ENCODE measurements around the gene TTC3.

The TTC3 gene

DNA sequence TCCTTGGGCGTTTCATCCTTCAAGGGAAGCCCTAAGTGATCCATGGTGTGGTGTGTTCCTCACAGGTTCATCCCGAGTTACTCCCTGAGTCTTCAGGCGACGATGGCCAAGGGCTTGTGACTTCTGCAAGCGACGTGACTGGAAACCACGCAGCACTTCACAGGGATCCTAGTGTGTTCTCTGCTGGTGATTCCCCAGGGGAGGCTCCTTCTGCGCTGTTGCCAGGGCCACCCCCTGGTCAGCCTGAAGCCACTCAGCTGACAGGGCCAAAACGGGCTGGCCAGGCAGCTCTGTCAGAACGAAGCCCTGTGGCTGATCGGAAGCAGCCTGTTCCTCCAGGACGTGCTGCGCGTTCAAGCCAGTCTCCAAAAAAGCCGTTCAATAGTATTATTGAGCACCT, 122.6 kb downstream of the TTC3 start:
- no peak for DNase-seq (ENCODE audit: insufficient read length, low spot score)
- no peak for FAIRE-seq
- TF ChIP-seq POLR2A (IDR thresholded peaks at IDR 0.05; ENCODE audit: low read depth, low read length): no peak
- TF ChIP-seq SPI1 (IDR thresholded peaks at IDR 0.05; ENCODE audit: low read depth, low read length): no peak
- TF ChIP-seq PAX5 (IDR thresholded peaks at IDR 0.05; ENCODE audit: insufficient read depth, low read length, severe bottlenecking): no peak
- no peak for TF ChIP-seq POLR2AphosphoS5 (IDR thresholded peaks at IDR 0.05; ENCODE audit: low read depth, low read length)
- TF ChIP-seq POU2F2 (IDR thresholded peaks at IDR 0.05; ENCODE audit: low read depth, low read length): no peak
- no peak for TF ChIP-seq TAF1 (IDR thresholded peaks at IDR 0.05; ENCODE audit: low read depth, low read length)

DNA sequence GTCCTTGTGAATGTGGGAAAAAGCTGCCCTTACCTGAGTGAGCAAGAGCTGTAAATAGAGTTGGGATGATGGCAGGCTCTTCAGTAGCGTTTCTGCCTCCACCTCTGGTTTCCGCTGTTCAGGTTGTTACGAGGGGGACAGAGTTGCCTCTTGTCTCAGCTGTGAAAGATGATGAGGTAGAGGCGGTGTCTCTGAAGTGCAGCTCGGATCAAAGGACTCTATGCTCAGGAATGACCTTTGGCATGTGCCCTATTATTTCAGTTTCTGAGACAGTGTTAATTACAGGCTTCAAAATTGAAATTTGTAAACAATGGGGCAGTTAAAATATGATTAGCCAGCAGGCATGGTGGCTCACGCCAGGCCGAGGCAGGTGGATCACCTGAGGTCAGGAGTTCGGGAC, 123.8 kb downstream of the TTC3 start:
- FAIRE-seq: no peak
- no peak for DNase-seq (ENCODE audit: insufficient read length, low spot score)
- TF ChIP-seq POLR2AphosphoS5 (IDR thresholded peaks at IDR 0.05; ENCODE audit: low read depth, low read length): no peak
- no peak for TF ChIP-seq TAF1 (IDR thresholded peaks at IDR 0.05; ENCODE audit: low read depth, low read length)
- TF ChIP-seq POU2F2 (IDR thresholded peaks at IDR 0.05; ENCODE audit: low read depth, low read length): no peak
- no peak for TF ChIP-seq PAX5 (IDR thresholded peaks at IDR 0.05; ENCODE audit: insufficient read depth, low read length, severe bottlenecking)
- no peak for TF ChIP-seq SPI1 (IDR thresholded peaks at IDR 0.05; ENCODE audit: low read depth, low read length)
- no peak for TF ChIP-seq POLR2A (IDR thresholded peaks at IDR 0.05; ENCODE audit: low read depth, low read length)

- TF ChIP-seq SPI1 (IDR thresholded peaks at IDR 0.05; ENCODE audit: low read depth, low read length) (no peak), TAF1 (IDR thresholded peaks at IDR 0.05; ENCODE audit: low read depth, low read length) (no peak), POLR2A (IDR thresholded peaks at IDR 0.05; ENCODE audit: low read depth, low read length) (no peak), POLR2AphosphoS5 (IDR thresholded peaks at IDR 0.05; ENCODE audit: low read depth, low read length) (no peak), PAX5 (IDR thresholded peaks at IDR 0.05; ENCODE audit: insufficient read depth, low read length, severe bottlenecking) (no peak), POU2F2 (IDR thresholded peaks at IDR 0.05; ENCODE audit: low read depth, low read length) (no peak)
- DNase-seq (ENCODE audit: insufficient read length, low spot score) (no peak), FAIRE-seq (no peak)
These were observed 124.7 kb downstream of the TTC3 start for GRCh38 chr21:37197746-37198145.

DNA sequence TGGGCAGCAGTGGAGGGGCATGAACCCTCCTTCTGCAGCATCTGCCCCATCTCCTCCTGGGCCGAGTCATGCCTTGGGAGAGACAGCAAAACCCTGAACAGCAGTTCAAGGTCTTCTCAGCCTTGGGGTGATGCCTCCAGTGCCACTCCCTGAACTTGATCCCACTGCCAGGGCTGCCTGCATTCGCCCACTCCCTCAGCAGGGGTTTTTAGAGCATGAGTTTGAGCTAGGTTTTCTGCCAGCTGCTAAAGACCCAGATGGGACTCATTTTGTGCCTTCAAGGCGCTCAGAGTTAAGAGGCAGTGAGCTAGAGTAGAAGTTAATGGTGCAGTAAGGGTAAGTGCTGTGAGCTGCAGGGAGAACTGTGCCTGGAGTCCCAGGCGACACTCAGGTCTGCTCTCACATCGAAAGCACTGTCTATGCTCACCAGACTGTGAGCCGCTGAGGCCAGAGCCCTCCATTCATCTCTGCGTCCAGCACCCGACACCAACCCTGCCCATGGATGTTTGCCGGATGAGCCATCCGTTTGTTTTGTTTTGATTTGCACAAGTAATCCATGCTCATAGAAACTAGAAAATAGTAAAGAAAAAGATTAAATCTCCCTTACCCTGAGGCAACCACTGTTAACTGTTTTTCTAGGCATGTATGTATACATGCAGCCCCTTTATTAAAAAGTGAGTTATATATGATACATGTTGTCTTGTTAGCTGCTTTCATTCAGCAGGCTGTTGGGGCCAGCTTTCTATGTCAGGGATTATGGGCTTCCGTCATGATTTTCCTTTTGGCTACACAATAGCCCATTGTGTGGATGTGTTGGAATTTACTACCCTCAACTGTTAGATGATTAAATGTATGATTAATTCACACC, 126.2 kb downstream of the TTC3 start:
- DNase-seq (ENCODE audit: insufficient read length, low spot score): no peak
- FAIRE-seq: no peak
- TF ChIP-seq TAF1 (IDR thresholded peaks at IDR 0.05; ENCODE audit: low read depth, low read length): no peak

DNA sequence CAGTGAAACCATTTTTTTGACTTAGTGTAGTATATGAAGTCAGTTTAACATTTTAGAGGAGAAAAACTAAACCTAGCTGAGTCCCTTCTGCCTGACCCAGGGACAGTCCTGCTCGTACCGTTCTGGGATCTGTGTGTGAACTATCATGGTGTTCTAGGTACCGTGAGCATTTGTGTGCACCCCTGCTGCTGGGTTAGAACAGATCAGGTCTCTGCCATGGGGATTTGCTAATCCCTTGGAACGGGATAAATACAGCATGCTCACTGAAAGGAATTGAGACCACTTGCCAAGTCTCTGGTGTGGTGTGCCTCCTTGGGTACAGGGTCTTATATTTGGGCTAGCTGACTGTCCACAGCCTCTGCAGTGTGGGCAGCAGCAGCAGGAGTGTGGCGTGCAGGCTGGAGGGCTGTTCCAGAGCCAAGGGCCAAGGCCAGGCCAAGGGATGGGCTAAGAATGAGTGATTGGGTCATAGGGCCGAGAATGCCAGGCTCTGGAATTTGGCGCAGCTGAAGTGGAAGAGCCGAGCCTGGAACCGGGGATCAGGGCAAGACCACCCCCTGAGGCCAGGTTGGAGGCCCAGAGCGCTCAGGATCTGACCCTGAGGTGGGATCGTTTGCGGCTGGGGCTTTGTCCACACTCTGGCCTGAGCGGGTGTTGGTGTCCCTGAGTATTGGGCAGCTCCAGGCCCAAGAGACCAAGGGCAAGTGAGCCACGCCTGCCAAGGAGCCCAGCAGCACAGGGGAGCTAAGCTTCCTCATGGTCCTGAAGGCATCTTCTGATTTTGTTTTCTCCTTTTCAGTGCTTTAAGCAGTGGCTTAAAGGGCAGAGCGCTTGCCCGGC, 127.8 kb downstream of the TTC3 start:
- FAIRE-seq (no peak), DNase-seq (ENCODE audit: insufficient read length, low spot score) (no peak)
- TF ChIP-seq POU2F2 (IDR thresholded peaks at IDR 0.05; ENCODE audit: low read depth, low read length) (no peak), POLR2A (IDR thresholded peaks at IDR 0.05; ENCODE audit: low read depth, low read length) (no peak), TAF1 (IDR thresholded peaks at IDR 0.05; ENCODE audit: low read depth, low read length) (no peak), POLR2AphosphoS5 (IDR thresholded peaks at IDR 0.05; ENCODE audit: low read depth, low read length) (no peak), PAX5 (IDR thresholded peaks at IDR 0.05; ENCODE audit: insufficient read depth, low read length, severe bottlenecking) (no peak), SPI1 (IDR thresholded peaks at IDR 0.05; ENCODE audit: low read depth, low read length) (no peak)

DNA sequence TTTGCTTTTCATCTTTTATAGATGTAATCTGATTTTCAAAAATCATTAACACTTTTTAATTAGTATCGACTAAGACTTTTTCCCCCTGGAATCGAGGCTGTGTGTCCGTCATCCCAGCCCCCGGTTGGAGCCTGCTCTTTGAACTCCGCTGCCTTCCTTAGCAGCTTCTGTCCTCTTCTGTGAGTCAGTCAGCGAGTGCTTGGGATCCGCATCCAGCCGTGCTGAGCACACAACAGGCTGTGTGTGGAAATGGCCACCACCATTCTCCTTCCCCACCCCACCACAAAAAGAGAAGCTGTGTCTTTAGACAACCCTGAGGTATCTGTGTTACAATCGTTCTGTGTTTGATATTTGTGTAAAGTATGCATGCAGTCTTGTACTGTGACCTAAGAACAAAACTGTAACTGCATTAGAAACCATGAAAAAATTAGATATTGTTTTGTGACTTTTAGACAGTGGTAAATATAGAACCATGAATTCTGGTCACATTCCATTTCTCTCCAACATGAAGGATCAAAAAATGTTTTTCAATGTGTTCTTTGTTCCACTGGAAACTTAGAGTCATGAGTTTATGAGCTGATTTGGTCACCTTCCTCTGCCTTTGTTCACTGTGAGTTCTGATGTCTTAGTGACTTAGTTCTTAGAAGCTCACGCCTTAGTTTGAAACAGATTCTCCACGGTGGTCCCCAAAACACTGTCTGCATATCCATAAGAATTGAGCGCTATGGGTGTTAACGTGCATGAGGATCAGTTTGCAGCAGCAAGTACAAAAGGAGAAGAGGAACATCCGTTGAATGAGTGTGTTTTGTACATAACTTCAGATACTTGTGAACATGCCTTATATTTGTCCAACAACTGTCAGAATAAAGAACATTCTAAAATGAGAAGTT, 129.4 kb downstream of the TTC3 start:
- DNase-seq (ENCODE audit: insufficient read length, low spot score) (no peak), FAIRE-seq (no peak)
- TF ChIP-seq POU2F2 (IDR thresholded peaks at IDR 0.05; ENCODE audit: low read depth, low read length) (no peak), POLR2AphosphoS5 (IDR thresholded peaks at IDR 0.05; ENCODE audit: low read depth, low read length) (no peak), SPI1 (IDR thresholded peaks at IDR 0.05; ENCODE audit: low read depth, low read length) (no peak), POLR2A (IDR thresholded peaks at IDR 0.05; ENCODE audit: low read depth, low read length) (no peak), TAF1 (IDR thresholded peaks at IDR 0.05; ENCODE audit: low read depth, low read length) (no peak), PAX5 (IDR thresholded peaks at IDR 0.05; ENCODE audit: insufficient read depth, low read length, severe bottlenecking) (no peak)

GRCh38 chr21:37204580-37204979, 131.5 kb downstream of the TTC3 start:
- TF ChIP-seq POLR2AphosphoS5 (IDR thresholded peaks at IDR 0.05; ENCODE audit: low read depth, low read length): no peak
- TF ChIP-seq PAX5 (IDR thresholded peaks at IDR 0.05; ENCODE audit: insufficient read depth, low read length, severe bottlenecking): no peak
- no peak for TF ChIP-seq SPI1 (IDR thresholded peaks at IDR 0.05; ENCODE audit: low read depth, low read length)
- TF ChIP-seq POLR2A (IDR thresholded peaks at IDR 0.05; ENCODE audit: low read depth, low read length): no peak; the same call in 1 of the 2 replicates
- no peak for TF ChIP-seq TAF1 (IDR thresholded peaks at IDR 0.05; ENCODE audit: low read depth, low read length)
- TF ChIP-seq POU2F2 (IDR thresholded peaks at IDR 0.05; ENCODE audit: low read depth, low read length): no peak
- FAIRE-seq (no peak), DNase-seq (ENCODE audit: insufficient read length, low spot score) (no peak)

DNA sequence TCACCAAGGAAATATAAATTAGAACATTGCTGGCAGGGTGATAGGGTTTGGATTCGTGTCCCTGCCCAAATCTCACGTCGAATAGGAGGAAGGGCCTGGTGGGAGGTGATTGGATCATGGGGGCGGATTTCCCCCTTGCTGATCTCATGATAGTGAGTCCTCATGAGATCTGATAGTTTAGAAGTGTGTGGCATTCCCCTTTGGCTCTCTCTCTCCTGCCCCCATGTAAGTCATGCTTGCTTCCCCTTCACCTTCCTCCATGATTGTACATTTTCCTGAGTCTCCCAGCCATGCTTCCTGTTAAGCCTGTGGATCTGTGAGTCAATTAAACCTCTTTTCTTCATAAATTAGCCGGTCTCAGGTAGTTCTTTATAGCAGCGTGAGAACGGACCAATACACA, 133.4 kb downstream of the TTC3 start:
- FAIRE-seq (peak; percentile 5), DNase-seq (ENCODE audit: insufficient read length, low spot score) (no peak)
- no peak for TF ChIP-seq PAX5 (IDR thresholded peaks at IDR 0.05; ENCODE audit: insufficient read depth, low read length, severe bottlenecking)
- no peak; the same call in 1 of the 2 replicates for TF ChIP-seq POLR2A (IDR thresholded peaks at IDR 0.05; ENCODE audit: low read depth, low read length)
- TF ChIP-seq POLR2AphosphoS5 (IDR thresholded peaks at IDR 0.05; ENCODE audit: low read depth, low read length): no peak
- TF ChIP-seq TAF1 (IDR thresholded peaks at IDR 0.05; ENCODE audit: low read depth, low read length): no peak
- TF ChIP-seq SPI1 (IDR thresholded peaks at IDR 0.05; ENCODE audit: low read depth, low read length): no peak
- TF ChIP-seq POU2F2 (IDR thresholded peaks at IDR 0.05; ENCODE audit: low read depth, low read length): no peak

Data from GM12891 (cell line).